SJSA1 (cell line): ENCODE measurements around the gene COL23A1. TPM values are rescaled to one million over a fixed set of nuclear protein-coding genes. Genes with fewer than 3 reads are reported as not detected.

Source experiments
- DNase-seq, 2 experiments: peaks; one replicate each; pipeline ENCODE4 v3.0.0-alpha.2; 2015 to 2020; ENCODE audit warnings: low spot score in 2 of 2, low read depth in 1 of 2
- H3K27ac ChIP-seq: fragments of 250-450 bp; sonication (Bioruptor Pico); 2 replicates; pipeline ENCODE4 v1.5.1; 2020; ENCODE audit warnings: mild to moderate bottlenecking, moderate library complexity
- H3K27me3 ChIP-seq: fragments of 250-450 bp; sonication (Bioruptor Pico); replicated peaks from 2 replicates; pipeline ENCODE4 v1.5.1; 2020; ENCODE audit warnings: mild to moderate bottlenecking, moderate library complexity
- H3K36me3 ChIP-seq: fragments of 250-450 bp; sonication (Bioruptor Pico); 2 replicates; pipeline ENCODE4 v1.5.1; 2020; ENCODE audit warnings: mild to moderate bottlenecking
- H3K4me1 ChIP-seq: fragments of 250-450 bp; sonication (Bioruptor Pico); replicated peaks from 2 replicates; pipeline ENCODE4 v1.6.1; 2021; ENCODE audit warnings: mild to moderate bottlenecking
- H3K4me3 ChIP-seq: fragments of 250-450 bp; sonication (Bioruptor Pico); 2 replicates; pipeline ENCODE4 v1.5.1; 2020; ENCODE audit warnings: mild to moderate bottlenecking
- H3K9me3 ChIP-seq: fragments of 250-450 bp; sonication (Bioruptor Pico); replicated peaks from 2 replicates; pipeline ENCODE4 v1.5.1; 2020; ENCODE audit warnings: mild to moderate bottlenecking
- total RNA-seq: library from RNA; depleted of rRNA; stranded (reverse); fragments of >200 nt; shearing (Covaris generic); gene quantifications from 2 replicates; pipeline ENCODE4 v1.2.3, GENCODE V29; 2014

The COL23A1 gene
- total RNA-seq, 1 experiment from 2014 or later, result not detected

GRCh38 chr5:178471711-178472110 is 118.5 kb downstream of the COL23A1 start:
- no peaks in the 10 kb centered on the region for H3K36me3 ChIP-seq
- H3K4me1 ChIP-seq, result no peaks in the 10 kb centered on the region
- DNase-seq, result no peak
- H3K4me3 ChIP-seq, result no peak overlapping the region
- no peaks in the 10 kb centered on the region for H3K27me3 ChIP-seq
- peaks cover 47% of the 10 kb centered on the region for H3K9me3 ChIP-seq
- H3K27ac ChIP-seq, result no peak overlapping the region

DNA sequence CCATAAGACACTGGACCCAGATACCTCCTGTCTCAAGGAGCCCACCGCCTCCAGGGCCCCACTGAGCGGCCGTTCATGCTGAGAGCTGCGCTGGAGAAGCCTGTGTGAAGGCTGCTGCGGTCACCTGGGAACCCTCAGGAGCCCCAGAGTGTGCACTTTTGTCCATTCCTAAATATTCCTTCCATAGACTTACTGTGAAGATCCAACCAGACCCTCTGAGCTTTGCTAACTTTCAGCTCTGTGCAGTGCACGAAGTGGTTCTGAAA is 119.5 kb downstream of the COL23A1 start:
- no peaks in the 10 kb centered on the region for H3K36me3 ChIP-seq
- peaks cover 47% of the 10 kb centered on the region for H3K9me3 ChIP-seq
- no peak for DNase-seq
- H3K27ac ChIP-seq, result no peak overlapping the region
- no peak overlapping the region for H3K4me3 ChIP-seq
- H3K27me3 ChIP-seq, result no peaks in the 10 kb centered on the region
- no peaks in the 10 kb centered on the region for H3K4me1 ChIP-seq

- peaks cover 44% of the 10 kb centered on the region for H3K9me3 ChIP-seq
- no peak overlapping the region for H3K4me3 ChIP-seq
- H3K27ac ChIP-seq, result no peak overlapping the region
- no peaks in the 10 kb centered on the region for H3K27me3 ChIP-seq
- H3K36me3 ChIP-seq, result no peaks in the 10 kb centered on the region
- H3K4me1 ChIP-seq, result no peaks in the 10 kb centered on the region
- no peak for DNase-seq
These were observed 120.0 kb downstream of the COL23A1 start for GRCh38 chr5:178469975-178470759.

DNA sequence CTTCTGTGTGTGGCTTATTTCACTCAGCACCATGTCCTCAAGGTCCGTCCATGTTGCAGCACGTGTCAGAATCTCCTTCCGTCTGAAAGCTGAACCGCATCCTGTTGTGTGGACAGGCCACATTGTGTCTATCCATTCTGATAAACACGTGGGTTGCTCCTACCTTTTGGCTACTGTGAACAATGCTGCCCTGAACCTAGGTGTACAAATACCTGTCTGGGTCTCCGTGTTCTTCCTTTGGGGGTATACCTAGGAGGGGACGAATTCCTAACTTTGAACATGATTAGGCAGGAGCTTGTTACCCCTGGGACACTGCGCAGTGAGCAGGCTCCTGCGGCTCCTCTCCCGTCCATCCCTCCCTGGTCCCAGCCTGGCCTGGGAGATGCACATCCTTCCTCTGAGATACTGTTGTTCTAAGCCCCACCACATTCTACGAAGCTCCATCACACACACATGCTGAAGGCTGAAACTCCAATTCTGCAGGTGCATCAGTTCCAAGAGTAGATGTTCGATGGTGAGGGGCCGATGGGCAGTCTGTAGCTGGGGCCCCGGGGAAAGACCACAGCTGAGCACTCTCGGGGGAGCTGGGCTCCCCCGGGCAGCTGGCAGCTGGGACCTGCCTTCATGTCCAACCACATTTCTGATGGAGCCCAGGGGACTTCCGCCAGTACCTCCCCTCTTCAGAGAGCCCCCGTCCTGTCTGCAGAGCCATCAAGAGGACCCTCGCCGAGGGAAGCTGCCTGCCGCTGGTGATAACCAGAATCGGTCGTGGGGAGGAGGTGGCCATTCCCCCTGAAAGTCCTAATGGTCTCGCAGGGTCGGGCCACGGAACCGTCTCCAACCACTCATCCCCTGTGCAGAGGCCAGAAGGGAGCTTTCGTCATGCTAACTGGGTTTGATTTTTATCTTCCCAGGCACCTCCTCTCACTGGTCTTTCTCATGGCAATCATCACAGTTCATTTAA is 120.9 kb downstream of the COL23A1 start:
- Histone ChIP-seq H3K27me3 (no peaks in the 10 kb centered on the region), H3K36me3 (no peaks in the 10 kb centered on the region), H3K9me3 (peaks cover 43% of the 10 kb centered on the region), H3K27ac (no peak overlapping the region), H3K4me1 (no peaks in the 10 kb centered on the region), H3K4me3 (no peak overlapping the region)
- peak in 1 of 2 experiments; percentile 41 for DNase-seq

GRCh38 chr5:178468196-178468685 is 122.0 kb downstream of the COL23A1 start:
- Histone ChIP-seq H3K27ac (no peak overlapping the region), H3K4me1 (no peaks in the 10 kb centered on the region), H3K36me3 (no peaks in the 10 kb centered on the region), H3K27me3 (no peaks in the 10 kb centered on the region), H3K9me3 (peaks cover 54% of the 10 kb centered on the region), H3K4me3 (no peak overlapping the region)
- DNase-seq, result peak in 1 of 2 experiments; percentile 38

- no peaks in the 10 kb centered on the region for H3K36me3 ChIP-seq
- DNase-seq, result peak in 1 of 2 experiments; percentile 31
- H3K4me3 ChIP-seq, result no peak overlapping the region
- H3K9me3 ChIP-seq, result peaks cover 59% of the 10 kb centered on the region
- H3K27me3 ChIP-seq, result no peaks in the 10 kb centered on the region
- H3K27ac ChIP-seq, result no peak overlapping the region
- H3K4me1 ChIP-seq, result no peaks in the 10 kb centered on the region
These were observed 122.5 kb downstream of the COL23A1 start for GRCh38 chr5:178467568-178468195.

GRCh38 chr5:178467205-178467567 is 123.0 kb downstream of the COL23A1 start:
- peak in 1 of 2 experiments; percentile 36 for DNase-seq
- Histone ChIP-seq H3K4me1 (no peaks in the 10 kb centered on the region), H3K9me3 (peaks cover 56% of the 10 kb centered on the region), H3K27ac (no peak overlapping the region), H3K27me3 (no peaks in the 10 kb centered on the region), H3K36me3 (no peaks in the 10 kb centered on the region), H3K4me3 (no peak overlapping the region)

GRCh38 chr5:178466342-178466741 is 123.9 kb downstream of the COL23A1 start:
- peak in 1 of 2 experiments; percentile 34 for DNase-seq

DNA sequence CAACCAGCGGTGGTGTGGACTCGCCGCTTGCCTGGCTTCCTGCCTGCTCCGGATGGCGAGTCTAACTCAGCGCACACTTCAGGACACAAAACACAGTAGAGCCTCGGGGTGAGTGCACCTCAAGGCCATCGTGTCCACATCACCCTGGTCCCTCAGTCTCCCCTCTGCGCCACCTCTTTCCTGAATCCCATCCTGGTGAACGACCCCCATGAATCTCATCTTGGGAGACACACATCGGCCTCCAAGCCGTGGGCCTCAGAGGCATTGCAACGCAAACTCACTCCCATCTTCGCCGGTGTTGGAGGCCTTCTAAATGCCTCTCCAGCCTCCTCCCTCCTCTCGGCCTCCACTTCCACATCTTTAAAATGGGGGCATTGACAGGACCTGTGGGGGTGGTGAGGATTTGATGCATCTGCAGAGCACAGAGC is 124.3 kb downstream of the COL23A1 start:
- peaks cover 63% of the 10 kb centered on the region for H3K9me3 ChIP-seq
- H3K27me3 ChIP-seq, result no peaks in the 10 kb centered on the region
- peak in 1 of 2 experiments; percentile 41 for DNase-seq
- no peak overlapping the region for H3K27ac ChIP-seq
- H3K36me3 ChIP-seq, result no peaks in the 10 kb centered on the region
- no peaks in the 10 kb centered on the region for H3K4me1 ChIP-seq
- H3K4me3 ChIP-seq, result no peak overlapping the region

More at GRCh38 chr5:178466342-178466741, 123.9 kb downstream of the COL23A1 start:
- Histone ChIP-seq H3K36me3 (no peaks in the 10 kb centered on the region), H3K27me3 (no peaks in the 10 kb centered on the region), H3K4me1 (no peaks in the 10 kb centered on the region), H3K4me3 (no peak overlapping the region), H3K27ac (no peak overlapping the region), H3K9me3 (peaks cover 58% of the 10 kb centered on the region)

DNA sequence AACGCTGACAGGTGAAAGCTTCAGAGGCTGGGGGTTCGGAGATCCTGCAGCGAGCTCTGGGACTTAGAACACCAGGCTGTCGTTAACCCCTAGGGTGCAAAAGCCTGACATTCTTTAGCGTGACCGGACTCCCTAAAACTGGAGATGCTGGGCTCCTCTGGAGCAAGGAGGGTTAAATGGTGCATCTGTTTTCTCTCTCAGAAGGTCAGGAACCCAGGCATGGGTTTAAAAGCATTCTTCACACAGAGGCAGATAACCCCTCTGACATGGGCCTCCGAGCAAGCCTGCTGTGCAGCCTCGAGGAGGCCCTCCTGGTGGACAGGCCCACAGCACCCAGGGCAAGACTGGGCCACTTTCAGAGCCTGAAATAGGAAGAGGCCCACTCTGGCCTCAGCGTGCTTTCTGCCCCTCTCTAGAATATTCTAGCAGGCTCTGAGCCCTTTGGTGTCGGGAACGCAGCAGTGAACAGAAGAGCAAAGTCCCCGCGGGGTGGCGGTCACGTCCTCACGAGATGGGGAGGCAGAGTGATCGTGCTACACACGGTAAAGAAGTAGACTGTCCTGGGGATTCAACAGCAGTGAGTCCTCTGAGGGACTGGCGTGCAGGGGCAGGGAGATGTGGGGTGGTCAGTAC is 124.8 kb downstream of the COL23A1 start:
- H3K9me3 ChIP-seq, result peaks cover 66% of the 10 kb centered on the region
- H3K4me1 ChIP-seq, result no peaks in the 10 kb centered on the region
- no peak overlapping the region for H3K4me3 ChIP-seq
- H3K36me3 ChIP-seq, result no peaks in the 10 kb centered on the region
- H3K27ac ChIP-seq, result no peak overlapping the region
- no peaks in the 10 kb centered on the region for H3K27me3 ChIP-seq
- peak in 1 of 2 experiments; percentile 32 for DNase-seq

- no peak overlapping the region for H3K27ac ChIP-seq
- no peak overlapping the region for H3K4me3 ChIP-seq
- no peaks in the 10 kb centered on the region for H3K4me1 ChIP-seq
- H3K36me3 ChIP-seq, result no peaks in the 10 kb centered on the region
- H3K9me3 ChIP-seq, result peaks cover 59% of the 10 kb centered on the region
- no peaks in the 10 kb centered on the region for H3K27me3 ChIP-seq
- DNase-seq, result peak in 1 of 2 experiments; percentile 31
These were observed 125.7 kb downstream of the COL23A1 start for GRCh38 chr5:178464431-178465048.

DNA sequence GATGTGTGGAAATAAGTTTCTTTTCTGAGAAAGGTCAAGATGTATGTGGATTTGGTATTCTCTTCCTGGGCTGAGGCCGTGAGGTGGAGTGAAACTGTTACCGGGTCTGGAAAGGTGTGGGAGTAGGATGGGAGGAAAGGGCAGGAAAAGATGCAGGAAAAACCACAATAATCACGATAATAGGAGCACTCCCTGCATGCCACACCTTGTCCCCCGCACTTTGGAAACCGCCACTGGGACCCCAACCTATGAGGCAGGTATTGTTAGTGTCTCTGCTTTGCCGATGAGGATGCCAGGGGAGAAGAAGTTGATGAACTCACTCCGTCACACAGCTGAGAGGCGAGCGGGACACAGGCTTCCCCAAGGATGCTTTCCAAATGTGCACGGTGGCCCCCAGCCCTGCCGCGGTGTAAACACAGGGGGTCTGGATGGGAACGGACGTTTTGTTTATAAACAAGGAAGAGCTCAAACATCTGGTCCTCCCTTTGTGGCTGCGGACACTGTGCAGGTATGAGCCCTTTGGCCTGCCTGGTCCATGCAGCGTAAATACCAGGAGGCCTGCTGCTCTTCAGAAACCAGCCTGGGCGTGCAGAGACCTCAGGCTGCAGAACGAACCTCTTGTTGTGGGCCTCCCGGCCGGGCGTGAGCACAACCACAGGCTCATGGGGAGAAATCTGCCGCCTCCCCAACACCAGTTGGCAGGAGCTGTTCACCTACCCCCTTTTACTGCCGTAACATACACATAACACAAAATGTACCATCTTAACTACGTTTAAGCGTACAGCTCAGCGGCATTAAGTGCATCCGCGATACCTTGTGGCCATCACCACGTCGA is 126.7 kb downstream of the COL23A1 start:
- H3K4me3 ChIP-seq, result no peak overlapping the region
- H3K4me1 ChIP-seq, result no peaks in the 10 kb centered on the region
- no peaks in the 10 kb centered on the region for H3K27me3 ChIP-seq
- H3K9me3 ChIP-seq, result peaks cover 54% of the 10 kb centered on the region
- H3K36me3 ChIP-seq, result no peaks in the 10 kb centered on the region
- H3K27ac ChIP-seq, result no peak overlapping the region
- DNase-seq, result peak in 1 of 2 experiments; percentile 38
